HPDE6-E6E7 (cell line): ENCODE data around the gene VAC14.

Experiments
- DNase-seq: peaks from one replicate; pipeline ENCODE4 v3.0.0; 2011; ENCODE audit warnings: missing footprints; ENCODE audit errors: extremely low spot score

Gene VAC14

DNA sequence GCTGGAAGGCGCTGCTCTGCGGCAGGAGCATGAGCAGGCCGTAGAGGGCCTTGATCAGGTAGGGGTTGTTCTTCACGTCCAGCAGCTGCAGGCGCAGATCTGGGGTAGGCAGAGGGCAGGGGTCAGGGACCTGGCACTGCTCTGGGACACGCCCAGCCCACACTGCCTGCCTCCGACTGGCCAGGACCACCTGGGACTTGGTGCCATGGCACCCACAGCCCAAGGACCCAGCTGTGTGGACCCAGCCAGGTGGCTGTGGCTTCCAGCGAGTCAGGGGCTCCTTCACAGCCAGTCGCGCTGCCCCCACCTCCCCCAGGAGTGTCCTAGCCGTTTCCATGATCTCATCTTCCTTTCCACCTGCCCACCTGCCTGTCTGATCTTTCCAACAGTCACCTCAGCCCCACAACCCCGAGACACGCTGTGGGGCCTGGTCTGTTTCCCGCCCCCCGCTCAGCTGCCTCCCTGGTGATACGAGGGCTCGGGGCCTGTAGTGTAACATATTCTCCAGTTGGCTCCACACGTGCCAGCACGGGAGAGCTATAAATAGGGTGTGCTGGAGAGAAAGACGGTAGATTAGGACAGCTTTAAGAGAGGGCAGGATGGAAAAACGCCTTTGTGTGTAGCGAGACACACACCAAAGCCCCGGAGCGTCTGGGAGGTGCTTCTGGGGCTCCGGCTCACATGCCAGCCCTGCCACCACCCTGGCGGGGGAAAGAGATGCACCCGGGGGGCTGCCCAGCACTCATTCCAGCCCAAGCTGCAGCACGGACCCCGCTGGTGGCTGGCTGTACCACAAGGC, 107.9 kb downstream of the VAC14 start:
- DNase-seq = no peak

DNA sequence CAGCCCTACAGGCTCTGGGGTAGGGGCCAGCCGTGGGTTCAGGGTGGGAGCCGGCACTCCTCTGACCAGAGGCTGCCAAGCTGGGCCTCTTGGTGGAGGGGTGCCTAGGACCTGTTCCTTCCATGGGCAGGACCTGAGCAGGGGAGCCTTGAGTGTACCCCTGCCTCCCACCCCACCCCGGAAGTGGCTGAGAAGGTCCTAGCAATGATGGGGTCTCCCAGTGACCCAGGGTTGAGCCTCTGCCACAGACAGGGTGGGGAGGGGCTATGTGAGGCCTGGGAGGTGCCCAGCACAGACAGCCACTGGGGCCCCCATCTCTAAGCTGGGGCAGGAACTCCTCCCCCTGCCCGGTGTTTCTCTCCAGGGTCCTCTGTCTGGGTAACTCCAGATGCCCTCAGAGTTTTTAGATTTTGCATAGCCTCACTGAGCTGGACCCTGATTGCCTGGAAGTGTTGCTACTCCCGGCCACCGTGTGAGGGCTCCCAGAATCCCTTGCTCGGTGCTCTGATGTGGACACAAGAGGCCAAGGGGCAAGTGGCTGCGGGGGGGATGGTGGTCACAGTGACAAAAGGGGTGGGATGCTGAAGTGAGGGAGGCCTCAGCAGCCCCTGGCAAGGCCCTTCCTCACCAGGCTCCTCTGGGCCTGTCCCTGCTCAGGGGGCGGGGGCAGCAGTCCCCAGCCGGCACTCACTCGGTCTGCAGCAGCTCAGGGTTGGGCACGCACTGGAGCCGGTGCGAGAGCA, 108.7 kb downstream of the VAC14 start:
- no peak for DNase-seq

DNA sequence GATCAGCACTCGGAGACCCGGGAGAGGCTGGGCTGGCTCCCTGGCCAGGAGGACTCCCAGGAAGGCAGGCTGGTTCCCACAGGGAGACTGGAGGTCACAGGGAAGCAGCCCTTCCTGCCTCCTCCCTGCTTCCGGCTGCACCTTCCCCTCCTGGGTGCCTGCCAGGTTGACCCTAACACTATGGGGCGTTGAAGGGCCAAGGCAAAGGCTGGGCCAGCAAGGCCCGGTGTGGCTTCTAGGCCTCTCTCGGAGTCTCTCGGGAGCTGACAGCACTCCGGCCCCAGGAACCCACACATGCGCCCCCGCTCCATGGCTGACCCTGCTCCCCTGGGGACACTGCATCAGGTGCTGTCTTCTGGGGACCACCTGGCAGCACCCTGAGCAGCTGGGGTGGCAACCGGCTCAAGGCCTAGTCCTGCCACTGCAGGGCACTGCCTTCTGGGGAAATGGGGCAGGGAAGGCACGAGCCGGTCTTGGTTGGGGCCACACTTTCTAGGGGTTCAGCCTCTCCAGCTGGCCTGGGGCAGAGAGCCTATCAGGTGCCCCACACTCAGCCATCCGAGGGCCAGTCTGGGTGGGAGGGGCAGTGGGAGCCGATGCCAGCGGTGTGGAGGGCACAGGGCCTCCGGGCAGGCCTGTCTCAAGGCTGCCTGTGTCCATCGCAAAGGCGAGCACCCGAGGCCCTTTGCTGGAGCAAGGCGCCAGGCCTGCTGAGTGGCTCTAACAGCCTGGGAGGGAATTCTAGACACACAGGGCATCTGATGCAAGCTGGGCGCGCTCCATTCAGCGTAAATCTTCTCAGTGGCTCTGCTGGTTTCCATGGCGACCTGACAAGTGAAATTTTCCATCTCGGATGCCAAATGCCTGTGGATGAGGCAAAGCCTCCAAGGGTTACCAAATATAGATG, 109.5 kb downstream of the VAC14 start:
- DNase-seq = no peak

DNA sequence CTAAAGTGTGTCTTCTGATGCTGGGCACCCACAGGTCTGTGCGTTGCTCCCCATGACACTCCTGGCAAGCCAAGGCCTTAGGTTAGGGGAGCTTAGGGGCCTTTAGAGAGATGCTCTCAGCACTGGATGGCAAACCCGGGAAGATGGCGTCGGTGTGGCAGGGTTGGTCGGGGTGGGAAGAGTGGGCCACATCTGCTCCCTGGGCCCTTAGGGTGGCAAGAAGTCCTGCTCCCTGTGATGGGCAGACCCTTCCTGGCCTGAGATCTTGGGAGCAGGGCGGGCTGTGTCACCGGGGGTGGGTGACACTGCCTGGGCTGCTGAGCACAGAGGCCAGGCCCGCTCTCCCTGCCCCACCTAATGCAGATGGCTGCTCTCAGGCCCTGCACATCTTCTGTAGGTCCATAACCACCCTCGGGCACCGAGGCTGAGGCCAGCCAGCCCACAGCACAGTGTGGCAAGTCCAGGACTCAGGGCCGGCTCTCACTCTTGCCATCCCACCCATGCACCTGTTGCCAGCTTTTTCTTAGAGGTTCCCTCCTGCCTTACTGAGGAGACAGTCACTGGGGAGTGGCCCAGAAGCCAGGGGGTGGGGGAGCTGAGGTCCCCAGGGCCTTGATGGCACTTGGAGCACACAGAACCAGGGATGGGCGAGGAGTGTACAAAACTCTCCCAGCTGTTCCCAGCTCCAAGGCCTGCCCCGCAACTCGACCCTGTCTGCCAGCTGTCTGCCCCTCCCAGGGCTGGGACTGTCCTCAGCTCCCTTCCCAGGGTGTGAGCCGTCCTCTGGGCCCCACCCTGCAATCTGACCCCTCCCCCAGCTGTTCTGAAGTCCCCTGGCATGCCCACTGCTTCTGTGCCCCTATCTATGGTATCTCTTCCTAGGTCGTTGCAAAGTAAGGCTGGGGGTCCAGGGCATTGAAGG, 110.7 kb downstream of the VAC14 start:
- DNase-seq = no peak

DNA sequence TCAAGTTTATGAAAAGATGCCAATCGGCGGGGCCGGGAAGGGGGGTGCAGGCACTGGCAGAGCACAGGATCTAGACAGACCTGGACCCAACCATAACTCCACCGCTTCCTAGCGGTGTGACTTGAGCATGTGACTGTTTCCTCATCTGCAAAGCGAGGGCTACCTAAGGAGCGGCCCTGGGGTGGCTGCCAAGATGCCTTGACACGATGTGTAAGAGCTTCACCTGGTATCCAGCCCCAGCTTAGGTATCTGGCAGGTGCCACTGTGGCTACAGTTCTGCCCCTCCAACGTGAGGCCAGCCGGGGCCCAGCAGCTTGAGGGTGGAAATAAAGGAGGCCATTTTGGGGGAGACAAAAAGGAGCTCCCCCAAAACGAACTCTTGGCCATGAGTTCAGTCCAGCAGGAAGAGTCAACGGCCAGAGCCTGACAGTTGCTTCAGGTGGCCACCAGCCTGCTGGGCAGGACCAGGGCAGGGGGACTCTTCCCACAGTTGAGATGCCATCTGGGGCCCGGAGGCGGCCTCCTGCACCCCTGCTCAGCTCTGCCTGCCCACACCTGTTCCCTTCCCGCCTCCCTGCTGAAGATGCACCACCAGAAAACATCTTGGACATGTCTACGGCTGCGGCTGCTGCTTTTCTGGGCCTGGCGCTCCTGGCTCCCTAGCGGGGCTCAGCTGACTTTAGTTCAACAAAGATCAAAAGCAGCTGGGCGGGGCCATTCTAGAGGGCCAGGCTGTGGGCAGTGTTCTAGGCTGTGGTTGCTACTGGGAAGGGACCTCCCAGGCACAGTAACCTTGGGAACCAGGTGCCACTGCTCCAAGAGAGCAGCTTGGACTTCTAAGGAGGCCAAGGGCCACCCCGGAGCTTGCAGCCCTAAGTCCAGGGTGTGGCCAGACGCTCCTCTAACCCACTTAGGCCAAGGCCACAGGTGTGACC, 111.7 kb downstream of the VAC14 start:
- no peak for DNase-seq

DNA sequence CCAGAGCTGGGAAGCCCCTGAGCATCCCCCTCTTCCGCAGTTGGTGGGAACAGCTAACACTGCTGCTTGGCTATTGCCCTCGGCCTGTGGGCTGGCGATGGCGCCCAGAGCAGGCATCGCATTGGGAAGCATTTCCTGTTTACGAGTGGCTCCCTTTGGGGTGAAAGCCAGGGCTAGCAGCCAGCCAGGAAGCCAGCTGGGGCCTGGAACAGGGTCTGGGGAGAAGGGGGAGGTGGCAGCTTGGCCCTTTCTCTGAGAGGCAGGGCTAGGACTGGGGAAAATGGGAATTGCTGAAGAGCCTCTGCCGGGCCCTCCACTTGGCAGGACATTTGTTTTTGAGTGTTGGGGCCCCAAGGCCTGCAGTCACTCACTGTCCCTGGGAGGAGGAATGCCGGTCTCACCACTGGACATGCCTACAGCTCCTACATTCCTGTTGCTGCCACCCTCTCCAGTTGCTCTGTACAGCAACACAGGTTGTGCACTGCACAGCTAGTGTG, 112.7 kb downstream of the VAC14 start:
- DNase-seq = no peak

DNA sequence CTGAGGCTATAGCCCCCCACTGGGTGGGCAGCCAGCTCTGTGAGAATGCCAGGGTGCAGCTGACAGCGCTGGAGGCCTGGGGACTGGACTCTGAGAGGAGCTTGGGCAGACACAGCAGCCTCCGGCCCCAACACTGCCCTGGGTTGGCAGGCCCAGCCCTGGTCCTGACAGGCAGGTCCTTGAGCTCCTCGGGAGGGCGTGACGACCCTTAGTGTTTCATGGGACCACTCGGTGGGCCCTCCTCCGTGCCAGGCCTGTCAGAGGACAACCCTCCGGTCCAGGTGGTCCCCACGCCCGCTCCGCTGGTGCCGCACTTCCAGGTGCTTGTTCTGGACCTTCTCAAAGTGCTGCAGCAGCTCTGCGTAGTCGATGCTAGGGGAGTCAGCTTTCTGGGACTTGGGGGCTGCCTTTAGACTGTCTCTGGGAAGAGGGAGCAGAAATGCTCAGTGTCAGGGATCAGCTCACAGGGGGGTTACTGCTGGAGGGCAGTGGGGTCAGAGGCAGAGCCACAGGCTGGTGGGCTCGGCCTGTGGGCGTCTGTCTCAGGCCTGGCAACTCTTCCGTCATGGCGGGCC, 113.2 kb downstream of the VAC14 start:
- DNase-seq = no peak

DNA sequence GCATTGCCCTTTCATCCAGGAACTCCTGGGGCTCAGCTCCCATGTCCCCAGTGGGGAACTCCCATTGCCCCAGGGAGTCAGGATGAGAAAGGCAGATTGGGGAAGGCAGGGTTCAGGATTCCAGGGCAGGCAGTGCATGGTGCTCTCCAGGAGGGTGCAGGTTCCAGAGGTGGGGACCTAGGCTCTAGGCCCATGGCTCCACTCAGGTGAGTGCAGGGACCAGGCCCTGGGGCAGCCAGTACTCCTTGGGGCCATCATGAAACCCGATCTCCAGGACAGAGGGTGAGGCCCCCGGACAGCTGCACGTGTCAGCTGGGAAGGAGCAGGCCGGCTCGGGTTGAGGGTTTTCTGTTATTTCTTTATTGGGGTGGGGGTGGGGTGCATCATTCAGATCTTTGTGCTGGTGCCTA, 113.9 kb downstream of the VAC14 start:
- DNase-seq = no peak

DNA sequence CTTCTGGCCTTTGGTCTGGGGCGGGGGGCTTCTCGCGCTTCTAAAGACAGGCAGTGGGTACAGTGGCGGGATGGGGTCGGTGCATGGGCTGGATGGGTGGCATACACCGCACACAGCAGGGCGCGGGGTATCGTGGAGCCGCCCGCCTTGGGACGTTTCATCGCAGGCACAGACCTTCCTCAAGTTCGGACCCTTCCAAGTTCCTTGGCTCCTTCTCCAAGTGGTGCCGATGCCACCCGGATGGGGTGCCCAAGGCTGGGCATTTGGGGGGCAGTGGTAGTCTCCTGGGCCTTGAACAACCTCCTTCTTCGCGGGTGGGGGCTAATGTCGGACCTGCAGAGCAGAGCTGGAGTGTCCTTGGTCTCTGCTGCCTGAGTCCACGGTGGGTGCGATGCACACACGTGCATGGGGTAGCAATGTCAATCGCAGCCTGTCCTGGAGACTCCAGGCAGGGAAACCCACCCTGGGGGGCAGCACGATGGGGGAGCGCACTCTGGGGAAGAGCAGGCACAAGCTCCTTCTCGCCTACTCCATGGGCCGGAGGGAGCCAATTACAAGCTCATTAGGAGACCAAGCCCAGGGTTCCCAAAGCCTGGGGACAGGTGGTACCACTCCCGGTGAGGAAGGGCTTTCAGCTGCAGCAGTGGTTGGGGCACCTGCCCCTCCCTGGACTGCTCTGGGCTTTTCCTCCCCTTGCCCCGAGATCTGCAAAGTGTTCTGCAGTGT, 114.4 kb downstream of the VAC14 start:
- DNase-seq = no peak

DNA sequence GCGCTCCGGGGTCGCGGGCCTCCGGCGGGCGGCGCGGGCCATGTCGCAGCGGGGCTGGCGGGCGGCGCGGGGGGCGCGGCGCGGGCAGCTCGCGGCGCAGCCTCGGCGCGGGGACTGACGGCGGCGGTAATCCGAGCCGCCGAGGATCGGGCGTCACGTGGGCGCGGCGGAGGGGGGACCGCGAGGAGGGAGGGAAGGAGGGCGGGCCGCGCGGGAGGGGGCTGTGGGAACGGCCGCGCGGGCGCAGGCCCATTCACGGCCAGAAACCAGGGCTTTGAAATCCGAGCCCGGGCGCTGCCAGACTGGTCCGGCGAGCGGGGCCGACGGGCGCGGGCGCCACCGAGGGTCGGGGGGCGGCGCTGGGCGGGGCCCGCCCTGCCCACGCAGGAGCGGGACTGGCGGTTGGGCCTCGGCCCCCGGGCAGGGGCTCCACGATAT, 115.0 kb downstream of the VAC14 start, which contains the start of gene MTSS2:
MTSS2 (minus strand) TSS at position 116 of the 438 bp plus-strand sequence. CDS start 262 bp downstream, outside the sequence.
- peak; percentile 94 for DNase-seq

DNA sequence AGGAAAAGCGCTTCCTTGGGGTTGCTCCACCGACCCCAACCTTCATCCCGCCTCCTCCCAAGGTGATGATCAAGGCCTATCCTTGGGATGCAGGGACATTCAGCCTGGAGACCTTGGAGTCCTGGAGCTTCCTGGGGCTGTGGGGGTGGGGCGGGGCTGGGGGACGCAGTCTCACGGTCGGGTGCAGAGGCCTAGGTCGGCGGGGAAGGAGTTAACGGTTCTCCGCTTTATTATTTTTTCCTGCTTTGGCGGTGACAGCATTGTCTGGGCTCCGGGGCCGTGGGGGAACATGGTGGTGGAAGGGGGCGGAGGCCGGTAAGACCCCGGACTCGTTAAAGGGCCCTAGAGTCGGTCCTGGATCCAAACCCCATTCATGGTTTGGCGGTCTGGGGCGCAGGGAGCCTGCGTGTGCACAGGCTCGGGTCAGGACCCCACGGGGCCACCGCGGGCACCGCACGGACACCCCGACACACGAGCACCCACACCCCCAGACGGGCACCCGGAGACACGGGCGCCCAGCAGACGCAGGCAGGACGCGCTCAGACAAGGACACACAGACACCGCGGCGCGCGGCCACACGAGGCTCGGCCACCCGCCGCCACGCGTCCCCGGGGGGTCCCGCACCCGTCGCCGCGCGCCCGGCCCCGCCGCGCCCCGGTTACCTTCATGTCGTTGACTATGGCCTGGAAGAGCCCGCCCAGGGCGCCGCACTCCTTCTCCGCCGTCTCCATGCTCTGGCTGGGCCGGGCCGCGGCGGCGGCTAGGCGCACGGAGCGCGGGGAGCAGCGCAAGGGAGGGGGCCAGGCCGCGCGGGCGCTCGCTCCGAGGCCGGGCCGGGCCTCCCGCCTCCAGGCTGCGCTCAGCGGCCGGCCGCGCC, 115.7 kb downstream of the VAC14 start:
- DNase-seq = no peak

DNA sequence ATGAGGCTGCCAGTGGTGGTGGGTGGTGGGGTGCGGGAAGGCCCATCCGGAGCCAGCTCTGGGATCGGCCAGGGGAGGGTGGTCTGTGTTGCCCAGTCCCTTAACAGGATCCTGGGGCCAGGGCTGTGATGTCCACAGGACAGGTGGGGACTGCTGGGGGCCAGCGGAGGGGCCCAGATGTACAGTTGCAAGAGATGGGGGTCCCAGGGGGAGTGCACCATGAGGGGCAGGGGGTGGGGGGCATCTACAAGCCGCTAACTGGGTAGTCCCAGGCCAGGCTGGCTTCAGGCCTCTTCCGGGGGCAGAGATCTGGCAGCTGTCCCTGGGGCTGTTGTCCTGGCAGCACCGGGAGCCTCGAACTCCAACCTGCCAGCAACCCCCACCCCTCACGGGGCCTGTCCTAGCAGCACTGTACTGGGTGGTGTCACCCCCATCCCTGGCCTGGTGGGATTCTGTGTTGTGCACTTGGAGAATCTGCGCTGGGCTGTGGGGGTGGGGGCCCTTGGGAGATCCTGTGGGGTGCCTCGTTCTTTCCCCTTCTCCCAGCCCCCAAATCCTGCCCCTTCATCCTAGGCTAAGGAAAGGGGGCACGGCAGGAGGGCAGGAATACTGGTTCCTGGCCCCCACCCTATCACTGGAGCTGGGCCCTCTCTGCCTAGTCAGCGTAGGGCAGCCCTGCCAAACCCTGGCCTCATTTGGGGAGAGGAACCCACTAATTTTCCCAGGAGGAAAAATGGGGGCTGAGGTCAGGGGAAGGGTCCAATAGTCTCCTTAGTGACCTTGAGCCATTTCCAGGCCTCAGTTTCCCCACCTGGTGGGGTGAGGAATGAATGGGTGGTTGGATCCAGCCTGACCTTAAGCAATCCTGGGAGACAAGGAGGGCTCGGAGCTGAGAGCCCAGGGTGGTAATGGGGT, 116.6 kb downstream of the VAC14 start:
- no peak for DNase-seq

DNA sequence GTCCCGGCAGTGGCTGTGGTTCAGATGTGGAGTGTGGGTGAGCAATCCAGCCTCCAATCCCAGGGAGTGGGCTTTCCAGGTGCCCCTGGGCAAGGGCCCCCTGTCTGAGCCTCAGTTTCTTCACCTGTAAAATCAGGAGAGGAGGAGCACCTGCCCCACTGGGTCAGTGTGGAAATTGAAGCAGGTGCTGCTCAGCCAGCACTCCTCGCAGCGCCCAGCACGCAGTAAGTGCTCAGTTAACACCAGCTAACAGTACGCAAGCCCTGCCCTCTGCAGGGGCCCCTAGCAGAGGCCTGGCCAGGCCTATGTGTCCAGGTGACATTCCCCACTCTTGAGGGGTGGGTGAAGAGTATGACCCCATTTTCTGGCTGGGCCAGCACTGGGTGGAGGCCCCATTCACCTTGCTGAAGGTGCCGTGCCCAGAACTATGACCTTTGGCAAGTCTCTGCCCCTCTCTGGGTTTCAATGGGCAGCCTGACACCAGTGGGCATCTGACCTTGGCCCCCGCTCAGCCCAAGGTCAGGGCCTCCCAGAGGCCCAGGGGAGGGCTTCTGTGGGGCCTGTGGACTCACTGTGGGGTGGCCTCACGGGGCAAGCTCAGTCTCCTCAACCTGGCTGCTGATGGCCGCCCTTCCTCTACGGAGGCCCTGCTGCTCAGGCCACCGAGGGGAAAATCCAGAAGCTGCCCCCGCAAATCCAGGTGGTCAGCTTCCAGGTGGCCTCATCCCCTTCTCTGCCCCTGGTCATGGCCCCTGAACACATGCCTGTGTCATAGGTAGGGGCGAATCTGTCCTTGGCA, 117.6 kb downstream of the VAC14 start:
- no peak for DNase-seq

DNA sequence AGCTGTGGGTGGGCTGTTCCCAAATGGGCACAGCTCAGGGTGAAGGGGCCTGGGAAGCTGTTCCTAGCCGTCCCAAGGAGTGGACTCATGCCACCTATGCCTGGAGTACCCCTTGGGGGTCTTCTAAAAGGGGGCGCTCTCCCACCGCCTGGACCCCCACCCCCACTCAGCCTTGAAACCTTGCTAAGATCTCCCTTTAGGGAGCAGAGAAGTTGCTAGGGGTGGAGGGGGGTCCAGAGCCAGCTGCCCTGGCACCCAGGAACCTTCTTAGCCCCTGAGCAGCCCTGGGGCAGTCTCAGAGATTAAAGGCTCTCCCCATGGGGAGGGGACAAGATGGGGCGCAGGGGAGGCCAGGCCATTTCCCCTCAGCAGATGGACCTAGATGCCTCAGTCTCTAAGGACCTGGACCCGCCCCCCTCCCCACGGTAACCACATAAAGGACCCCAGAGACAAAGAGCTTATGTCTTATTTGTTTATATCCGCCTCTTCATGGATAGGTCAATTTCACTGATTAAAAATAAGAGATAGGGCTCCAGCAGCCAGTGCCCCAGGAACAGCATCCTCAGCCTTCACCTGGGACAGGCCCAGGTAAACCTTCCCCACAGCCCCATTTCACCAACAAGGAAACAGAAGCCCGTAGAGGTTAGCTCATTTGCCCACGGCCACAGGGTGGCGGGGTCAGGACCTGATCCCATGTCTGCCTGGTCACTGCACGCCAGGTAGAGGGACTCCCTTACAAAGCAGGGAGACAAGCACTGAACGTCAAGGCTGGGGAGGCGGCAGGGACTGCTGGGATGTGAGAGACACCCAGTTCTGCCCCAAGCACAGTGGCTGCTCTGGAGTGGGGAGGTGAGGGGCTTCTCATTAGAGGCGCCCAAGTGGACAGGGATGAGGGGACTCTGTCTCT, 118.5 kb downstream of the VAC14 start:
- DNase-seq = no peak
